ENCODE measurements around the gene ROPN1.

ROPN1 gene

DNA sequence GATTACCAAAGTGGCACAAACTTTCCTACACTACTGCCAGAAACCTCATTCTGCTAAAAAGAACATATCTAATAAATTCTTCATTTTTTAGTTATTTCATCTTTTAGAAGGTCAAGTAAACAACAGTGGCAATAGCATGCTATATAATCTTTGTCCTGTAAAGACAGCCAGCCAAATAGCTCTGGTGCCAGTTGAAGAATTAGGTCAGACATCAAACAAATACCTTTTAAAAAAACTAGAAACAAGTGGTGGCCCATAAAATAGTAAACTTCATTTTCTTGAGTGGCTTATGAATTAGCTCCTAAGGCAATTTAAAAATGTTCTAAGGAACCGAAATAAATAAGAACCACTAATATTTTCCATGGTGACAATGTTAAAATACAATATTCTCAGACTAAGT, 50.4 kb downstream of the ROPN1 start:
- 0 out of 2 replicates have a peak overlapping the region, but pooled peaks have one; percentile 3 for H3K27ac ChIP-seq

DNA sequence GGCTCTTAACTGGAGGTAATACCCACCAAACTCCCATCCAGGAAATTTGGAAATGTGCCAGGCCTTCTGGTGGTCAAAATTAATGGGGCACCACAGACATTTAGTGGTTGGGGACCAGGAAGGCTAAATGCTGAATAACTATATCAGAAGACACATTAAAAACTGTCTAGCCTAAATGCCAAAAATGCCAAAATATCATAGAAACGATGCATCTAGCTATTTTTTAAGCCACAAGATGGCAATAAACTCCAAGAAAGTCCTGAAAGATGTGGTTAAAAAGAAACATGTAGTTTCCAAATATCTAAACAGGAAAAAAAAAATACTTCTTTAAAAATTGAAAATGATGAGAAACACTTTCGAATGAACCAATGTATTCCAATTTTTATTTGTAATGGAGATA, 50.8 kb downstream of the ROPN1 start:
- TF ChIP-seq, protein P1, sequence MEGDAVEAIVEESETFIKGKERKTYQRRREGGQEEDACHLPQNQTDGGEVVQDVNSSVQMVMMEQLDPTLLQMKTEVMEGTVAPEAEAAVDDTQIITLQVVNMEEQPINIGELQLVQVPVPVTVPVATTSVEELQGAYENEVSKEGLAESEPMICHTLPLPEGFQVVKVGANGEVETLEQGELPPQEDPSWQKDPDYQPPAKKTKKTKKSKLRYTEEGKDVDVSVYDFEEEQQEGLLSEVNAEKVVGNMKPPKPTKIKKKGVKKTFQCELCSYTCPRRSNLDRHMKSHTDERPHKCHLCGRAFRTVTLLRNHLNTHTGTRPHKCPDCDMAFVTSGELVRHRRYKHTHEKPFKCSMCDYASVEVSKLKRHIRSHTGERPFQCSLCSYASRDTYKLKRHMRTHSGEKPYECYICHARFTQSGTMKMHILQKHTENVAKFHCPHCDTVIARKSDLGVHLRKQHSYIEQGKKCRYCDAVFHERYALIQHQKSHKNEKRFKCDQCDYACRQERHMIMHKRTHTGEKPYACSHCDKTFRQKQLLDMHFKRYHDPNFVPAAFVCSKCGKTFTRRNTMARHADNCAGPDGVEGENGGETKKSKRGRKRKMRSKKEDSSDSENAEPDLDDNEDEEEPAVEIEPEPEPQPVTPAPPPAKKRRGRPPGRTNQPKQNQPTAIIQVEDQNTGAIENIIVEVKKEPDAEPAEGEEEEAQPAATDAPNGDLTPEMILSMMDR (conservative IDR thresholded peaks at IDR 0.05): peak; percentile 47

More for the DNA sequence above, 50.4 kb downstream of the ROPN1 start:
- TF ChIP-seq, protein P1 (conservative IDR thresholded peaks at IDR 0.05): no peak

DNA sequence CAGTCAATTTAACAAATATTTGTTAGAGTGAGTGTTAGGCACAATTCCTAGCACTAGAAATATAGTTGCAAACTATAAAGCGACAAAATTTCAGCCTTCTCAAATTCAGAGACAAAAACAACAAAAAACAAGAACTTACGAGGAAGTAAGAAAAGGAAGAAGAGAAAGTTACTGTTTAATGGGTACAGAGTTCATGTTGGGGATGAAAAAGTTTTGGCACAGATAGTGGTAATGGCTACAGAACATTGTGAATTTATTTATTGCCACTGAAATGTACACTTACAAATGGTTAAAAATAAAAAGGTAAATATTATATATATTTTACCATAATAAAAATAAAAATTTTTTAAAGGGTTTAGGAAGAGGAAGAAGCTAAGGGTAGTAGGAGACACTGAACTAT, 52.2 kb downstream of the ROPN1 start:
- TF ChIP-seq, protein P1 (conservative IDR thresholded peaks at IDR 0.05): no peak
- no peak overlapping the region for H3K27ac ChIP-seq

More for the DNA sequence above, 50.8 kb downstream of the ROPN1 start:
- H3K27ac ChIP-seq: no peak overlapping the region

DNA sequence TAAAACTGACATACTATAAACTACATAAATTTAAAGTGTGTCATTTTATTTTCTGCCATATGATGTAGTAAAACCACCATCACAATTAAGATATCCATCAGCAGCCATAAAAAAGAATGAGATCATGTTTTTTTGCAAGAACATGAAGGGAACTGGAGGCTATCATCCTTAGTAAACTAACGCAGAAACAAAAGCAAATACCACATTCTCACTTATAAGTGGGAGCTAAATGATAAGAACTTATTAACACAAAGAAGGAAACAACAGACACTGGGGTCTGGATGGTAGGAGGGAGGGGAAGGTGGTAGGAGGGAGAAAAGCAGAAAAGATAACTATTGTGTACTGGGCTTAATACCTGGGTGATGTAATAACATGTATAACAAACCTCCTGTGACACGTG, 55.5 kb downstream of the ROPN1 start:
- peak overlapping the region; percentile 43 for H3K27ac ChIP-seq
- TF ChIP-seq, protein P1 (conservative IDR thresholded peaks at IDR 0.05): no peak

DNA sequence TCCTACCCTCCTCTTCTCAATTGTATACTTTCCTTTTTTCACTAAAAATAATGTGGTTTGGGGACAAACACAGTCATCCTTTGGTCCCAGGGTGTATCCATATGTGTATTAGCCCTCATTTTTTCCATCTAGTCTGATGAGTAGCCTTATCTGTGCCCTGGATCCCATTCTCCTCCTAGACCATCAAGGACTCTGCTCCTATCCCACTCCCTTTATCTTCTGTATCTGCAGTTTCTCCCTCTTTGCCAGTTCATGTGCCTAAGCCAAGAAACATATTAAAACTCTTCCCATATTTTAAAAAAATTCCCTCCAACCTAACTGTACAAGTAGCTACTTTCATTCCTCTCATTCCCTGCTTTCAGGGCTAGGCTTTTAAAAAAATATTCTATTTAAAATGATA, 56.1 kb downstream of the ROPN1 start:
- H3K27ac ChIP-seq: peak overlapping the region; percentile 43
- TF ChIP-seq, protein P1 (conservative IDR thresholded peaks at IDR 0.05): no peak

DNA sequence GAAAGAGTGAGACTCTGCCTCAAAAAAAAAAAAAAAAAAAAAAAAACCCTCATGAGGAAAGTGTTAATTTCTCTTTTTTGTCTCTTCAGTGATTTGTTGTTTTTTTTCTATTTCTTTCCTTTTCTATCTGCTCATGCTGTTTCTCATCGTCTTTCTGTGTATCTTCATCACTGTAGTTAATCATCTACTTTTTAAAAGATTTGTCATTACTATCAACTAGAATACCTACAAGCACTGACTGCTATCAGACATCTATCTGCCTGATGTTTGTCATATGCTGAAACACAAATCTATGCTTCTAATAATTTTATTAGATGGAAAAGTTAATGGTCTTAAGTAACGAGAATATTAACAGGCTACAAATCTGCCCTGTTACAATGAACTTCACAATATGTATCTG, 57.7 kb downstream of the ROPN1 start:
- TF ChIP-seq, protein P1 (conservative IDR thresholded peaks at IDR 0.05): no peak
- H3K27ac ChIP-seq: peak overlapping the region; percentile 43

DNA sequence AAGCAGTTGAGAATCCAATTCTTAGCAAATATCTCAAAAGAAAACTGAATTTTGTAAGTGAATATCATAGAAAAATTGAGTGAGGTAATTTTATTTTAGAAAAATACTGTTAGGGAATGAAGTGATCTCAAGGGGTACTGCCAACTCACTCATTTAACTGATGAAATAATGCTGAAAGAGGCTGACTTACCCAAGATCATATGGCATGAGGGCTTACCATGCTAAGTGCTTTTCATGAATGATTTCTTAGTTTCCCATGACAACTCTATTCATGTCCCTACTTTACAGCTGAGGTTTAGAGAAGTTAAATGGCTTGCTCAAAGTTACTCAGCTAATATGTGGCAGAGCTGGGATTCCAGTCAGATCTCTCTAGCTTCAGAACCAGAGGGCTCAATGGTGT, 61.5 kb downstream of the ROPN1 start:
- TF ChIP-seq, protein P1 (conservative IDR thresholded peaks at IDR 0.05): no peak
- no peak overlapping the region for H3K27ac ChIP-seq

All from VCaP (cell line).